Stimulated activated CD4-positive, alpha-beta T cell treated with anti-CD3 and anti-CD28 coated beads, Interleukin-15, amount 100 ng/mL, for 48 hours (primary cell): ENCODE results near the gene PCYOX1L.

Experiments used
- DNase-seq, 2 donors: peaks; one replicate each; pipeline ENCODE4 v3.0.0-alpha.2; 2020; ENCODE audit warnings: low read depth in 2 of 2

The PCYOX1L gene

DNA sequence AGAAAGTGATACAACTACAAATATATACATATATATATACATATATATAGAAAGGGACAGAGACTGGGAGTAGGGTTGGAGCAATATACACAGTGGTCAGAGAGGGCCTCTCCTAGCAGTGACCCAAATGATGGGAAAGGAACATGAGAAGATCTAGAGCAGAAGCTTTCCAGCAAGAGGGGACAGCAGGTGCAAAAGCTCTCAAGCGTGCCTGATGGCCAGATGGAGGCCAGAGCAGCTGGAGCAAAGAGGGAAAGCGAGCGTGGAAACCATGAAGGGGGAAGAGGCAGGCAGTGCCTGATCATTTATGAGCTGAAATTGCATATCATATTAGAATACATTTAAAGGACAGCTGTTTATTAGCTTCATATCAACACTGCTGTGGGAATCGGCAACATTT lies 20.1 kb upstream of the PCYOX1L start:
- DNase-seq = no peak

DNA sequence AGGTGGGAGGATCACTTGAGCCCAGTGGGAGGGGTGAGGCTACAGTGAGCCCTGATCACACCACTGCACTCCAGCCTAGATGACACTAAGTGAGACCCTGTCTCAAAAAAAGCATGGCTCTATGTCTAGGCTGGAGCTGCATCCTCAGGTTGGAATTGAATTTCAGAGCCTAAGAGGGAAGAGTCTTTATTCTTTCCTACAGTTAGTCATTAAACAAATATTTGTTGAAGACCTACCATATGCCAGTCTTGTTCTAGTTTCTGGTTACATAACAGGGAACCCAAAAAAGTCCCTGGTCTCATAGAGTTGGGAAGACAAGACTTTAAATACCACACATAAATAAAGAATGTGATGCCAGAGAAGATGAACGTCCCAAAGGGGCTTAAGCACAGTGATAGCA lies 19.5 kb upstream of the PCYOX1L start:
- no peak for DNase-seq

DNA sequence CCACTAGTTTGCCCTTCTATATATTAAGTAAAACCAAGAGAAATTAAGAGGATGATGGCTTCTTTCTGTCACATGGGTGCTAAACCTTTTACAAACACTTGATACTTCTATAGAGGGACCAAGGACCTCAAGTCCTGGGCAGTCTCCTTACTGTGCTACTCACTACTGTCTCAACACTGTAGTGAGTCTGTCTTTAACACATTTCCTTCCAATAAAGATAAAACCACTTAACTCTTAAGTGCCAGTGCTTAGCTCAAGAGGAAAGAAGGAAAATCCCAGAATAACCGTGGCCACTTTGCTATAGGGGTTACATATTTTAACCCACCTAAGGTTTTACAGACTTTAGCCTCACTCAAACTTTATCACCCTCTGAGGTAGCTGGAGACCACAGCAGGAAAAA lies 16.9 kb upstream of the PCYOX1L start:
- no peak for DNase-seq

DNA sequence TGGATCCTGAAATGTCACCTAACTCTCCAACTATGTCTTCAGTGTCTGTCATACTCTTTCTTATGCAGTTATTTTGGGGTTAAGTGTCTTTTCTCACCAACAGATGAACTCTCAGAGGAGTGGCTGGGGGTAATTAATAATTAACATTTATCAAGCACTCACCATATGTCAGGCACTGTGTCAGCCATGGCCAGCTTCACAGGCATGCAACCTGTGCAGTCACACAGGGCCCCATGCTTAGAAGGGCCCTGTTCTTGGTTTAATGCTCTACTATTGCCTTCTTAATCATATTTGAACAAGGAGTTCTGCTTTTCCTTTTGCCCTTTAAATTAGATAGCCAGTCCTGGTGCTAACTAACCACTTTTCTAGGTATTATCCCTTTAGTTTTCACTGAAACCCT lies 16.0 kb upstream of the PCYOX1L start:
- DNase-seq = no peak

DNA sequence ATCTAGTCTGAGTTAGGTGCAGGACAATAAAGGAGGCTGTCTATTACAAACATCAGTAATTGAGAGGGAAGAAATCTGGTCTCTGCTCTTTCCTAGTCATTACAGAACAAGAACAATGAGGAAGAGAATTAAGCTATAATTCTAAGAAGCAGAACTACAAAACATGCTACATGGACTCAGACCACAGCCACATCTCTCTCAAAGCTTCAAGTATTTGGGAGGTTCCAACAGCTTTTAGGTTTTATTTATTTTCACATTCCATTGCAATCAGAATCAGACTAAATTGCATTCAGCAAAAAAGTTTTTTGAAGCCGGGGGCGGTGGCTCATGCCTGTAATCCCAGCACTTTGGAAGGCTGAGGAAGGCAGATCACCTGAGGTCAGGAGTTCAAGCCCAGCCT lies 13.7 kb upstream of the PCYOX1L start:
- DNase-seq = no peak

DNA sequence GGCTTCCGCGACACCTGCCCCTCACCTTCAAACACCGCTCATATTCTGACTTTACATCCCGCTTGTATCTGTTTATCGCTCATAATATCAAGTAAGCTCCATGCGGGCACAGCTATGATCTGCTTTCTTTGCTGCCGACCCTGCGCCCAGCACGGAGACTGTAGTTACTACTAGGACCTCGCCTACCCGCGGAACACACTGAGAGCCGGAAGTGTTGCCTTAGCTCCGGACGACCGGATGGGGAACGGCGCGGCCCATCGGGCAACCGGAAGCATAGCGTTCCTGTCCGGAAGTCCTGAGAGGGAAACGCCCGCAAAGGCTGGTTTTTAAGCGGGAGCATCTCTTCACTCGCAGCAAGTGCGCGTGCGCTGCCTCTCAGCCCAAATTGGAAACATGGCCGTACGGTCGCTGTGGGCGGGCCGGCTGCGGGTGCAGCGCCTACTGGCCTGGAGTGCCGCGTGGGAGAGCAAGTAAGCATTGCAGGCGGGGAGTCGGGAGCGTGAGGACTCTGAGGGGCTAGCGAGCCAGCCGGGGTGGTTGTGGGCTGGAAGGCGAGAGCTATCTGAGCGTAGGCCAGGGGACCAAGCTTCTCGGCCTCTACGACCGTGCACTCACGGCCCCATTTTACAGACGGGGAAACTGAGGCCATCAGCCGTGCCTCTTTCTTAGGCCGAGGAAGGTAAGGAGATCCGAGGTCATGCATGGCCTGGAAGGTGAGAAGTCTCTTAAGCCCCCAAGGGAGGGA lies 12.5 kb upstream of the PCYOX1L start, which contains the start of gene GRPEL2:
TSS of gene GRPEL2 (plus strand) at position 353 of the 745 bp plus-strand sequence. CDS start at position 394, 41 bp downstream.
- DNase-seq = peak; percentile 93 to 94

DNA sequence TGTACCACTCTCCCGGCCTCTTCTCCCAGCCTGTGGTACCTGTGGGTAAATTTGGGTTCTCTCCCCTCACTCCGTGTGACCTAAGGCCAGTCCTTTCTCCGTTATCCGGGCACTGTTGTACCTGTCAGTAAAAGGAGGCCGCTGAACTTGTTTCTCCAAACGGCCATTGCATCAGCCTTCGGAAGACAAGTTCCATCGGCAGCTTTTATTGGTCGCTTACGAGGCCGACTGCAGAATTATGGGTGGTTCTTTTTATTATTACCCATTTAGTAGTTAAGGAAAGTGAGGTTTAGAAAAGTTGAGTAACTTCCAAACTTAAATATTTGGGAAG lies 12.0 kb upstream of the PCYOX1L start:
- no peak for DNase-seq

DNA sequence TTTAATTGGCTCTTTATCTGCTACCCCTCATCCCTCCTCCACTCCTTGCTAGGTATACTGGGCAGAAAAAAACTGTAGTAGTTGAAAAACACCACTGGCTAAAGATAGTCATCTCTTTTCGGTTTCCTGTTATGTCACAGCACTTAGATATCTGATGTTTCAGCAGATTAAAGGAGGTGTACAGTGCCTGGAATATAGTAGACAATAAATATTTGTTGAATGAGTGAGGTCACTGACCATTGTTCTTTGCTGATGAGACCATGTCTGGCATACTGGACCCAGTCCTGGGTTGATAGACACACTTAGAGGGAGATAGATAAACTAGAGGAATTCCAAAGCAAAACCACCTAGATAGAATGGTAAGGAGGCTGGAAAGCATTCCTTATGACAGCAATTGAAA lies 9.3 kb upstream of the PCYOX1L start:
- no peak for DNase-seq

DNA sequence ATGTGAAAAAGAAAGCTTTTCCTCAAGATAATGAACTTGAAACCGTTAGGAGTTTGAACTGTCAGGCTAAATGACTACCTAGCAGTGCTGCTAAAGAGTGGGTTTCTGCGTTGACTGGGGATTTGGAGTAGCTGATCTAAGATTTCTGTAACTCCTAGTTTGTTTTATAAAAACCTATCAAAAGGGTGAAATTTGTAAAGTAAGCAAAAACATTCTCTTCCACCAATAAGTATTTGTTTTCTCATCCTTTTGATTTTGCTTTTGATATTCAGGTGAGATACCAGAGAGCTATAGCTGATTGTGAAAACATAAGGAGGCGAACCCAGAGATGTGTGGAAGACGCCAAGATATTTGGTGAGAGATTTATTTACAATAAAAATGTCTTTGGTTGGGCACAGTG lies 8.5 kb upstream of the PCYOX1L start:
- DNase-seq = no peak

DNA sequence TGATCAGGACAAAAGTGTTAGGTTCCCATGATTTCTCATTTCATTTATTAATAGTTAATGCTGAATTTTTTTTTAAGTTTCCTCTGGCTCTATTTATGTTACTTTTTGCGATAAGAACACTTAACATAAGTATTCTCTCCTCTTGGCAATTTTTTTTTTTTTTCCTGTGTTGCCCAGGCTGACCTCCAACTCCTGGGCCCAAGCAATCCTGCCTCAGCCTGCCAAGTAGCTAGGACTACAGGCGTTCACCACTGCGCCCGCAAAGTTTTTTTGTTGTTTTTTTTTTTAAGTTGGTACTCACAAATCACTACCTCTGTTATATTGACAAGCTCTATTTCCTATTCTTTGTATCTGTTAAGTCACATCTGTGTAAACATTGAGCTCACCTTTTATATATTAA lies 5.7 kb upstream of the PCYOX1L start:
- no peak for DNase-seq

DNA sequence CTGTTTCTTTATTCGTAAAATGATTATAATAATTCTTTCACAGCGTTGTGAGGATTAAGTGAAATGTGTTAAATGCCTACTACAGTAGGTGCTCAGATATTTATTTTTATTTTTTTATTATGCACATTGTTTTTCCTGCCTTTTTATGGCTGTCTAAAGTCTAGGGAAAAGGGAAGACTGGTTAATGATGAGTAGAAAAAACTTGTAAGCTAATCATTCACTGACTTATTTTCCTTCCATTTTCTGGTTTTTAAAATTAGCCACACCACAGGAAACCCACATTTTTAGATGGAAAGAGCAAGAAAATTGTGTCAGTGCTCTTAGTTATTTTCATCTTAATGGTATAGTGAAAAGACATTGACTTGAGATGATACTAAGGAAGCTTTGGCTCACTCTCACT lies 3.9 kb upstream of the PCYOX1L start:
- no peak for DNase-seq

DNA sequence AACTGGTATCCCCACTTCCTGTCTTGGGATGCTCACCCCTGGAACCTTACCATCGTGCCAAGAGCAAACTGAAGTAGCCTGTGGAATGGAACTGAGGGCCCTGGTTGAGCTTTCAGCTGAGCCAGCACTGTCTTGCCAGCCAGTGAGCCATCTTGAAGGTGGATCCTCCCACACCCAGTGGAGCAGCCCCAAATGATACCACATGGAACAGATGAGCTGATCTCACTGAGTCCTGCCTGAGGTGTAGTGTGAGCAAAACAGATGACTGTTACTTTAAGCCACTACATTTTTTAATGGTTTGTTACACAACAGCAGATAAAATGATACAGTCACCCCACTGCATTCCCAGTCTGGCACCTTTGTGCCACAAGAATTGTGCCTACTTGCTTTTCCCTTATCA lies 2.2 kb upstream of the PCYOX1L start:
- DNase-seq = no peak

DNA sequence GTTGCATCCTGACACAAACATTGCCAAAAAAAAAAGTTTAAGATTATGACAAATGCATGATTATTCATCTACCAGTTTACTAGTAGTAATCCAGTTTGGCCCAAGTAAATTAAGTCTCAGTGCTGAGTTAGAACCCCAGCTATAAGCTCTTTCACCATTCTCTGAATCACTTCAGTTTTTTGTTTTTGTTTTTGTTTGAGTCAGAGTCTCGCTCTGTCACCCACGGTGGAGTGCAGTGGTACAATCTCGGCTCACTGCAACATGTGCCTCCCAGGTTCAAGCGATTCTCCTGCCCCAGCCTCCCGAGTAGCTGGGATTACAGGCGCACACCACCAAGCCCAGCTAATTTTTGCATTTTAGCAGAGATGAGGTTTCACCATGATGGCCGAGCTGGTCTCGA lies 1.5 kb upstream of the PCYOX1L start:
- DNase-seq = no peak

DNA sequence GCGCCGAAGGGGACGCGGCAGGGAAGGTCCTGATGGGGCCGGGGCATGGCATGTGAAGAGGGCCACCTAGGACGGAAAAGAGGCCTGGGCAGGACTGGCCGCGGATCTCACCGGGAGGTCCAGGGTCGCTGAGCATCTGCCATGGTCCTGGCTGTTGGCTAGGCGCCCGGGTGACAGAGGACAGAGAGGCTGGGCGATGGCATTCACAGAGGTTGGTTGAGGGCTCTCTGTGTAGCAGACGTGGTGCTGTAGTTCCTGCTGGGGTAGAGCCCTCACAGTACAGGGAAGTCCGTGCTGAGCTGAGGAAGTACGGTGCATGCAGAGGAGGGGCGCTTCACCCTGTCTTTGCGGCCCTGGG lies 427 bp downstream of the PCYOX1L start:
- DNase-seq = no peak

DNA sequence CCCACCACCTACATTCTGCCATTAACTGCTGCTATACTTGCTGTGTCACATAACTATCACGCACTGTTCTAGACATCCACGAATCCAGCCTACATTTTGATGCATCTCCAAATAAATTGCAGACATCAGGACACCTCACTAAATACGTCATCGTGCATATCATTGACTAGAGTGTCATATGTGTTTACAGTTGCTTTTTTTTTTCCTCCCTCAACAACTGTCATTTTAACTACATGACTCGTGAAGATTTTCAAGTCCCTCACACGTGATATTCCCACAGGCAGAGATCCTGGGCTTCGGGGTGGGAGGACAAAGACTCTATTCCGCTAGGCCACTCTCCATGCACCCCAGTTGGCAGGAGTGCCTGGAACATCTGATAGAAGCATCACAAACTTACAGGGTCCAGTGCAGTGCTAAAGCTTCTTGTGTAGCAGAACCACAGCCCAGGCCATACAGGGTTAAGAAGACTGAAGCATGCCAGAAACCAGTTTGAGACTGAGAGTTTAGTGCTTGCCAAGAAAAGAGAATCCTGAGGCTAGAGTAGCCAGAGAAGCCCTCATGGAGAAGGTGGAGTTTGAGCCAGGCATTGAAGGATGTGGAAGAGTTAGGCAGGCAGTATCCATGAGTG lies 1.1 kb downstream of the PCYOX1L start:
- no peak for DNase-seq

DNA sequence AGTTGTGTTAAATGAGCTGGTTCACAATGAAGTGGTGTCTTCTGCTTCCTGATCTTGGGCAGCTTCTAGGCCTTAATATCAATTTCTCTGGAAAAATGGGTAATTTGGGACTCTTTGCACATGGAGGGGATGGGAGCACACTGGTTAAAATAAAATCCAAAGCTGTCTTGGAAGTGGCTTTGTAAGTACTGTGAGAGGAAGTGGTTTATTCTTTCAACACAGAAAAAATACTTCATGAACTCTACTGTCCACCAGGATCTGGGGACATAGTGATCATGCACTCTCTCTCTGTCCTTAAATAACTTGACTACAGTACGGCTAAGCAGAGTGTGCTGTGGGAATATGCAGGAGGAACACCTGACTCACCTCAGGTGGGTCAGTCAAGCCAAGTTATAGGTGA lies 2.4 kb downstream of the PCYOX1L start:
- no peak for DNase-seq

DNA sequence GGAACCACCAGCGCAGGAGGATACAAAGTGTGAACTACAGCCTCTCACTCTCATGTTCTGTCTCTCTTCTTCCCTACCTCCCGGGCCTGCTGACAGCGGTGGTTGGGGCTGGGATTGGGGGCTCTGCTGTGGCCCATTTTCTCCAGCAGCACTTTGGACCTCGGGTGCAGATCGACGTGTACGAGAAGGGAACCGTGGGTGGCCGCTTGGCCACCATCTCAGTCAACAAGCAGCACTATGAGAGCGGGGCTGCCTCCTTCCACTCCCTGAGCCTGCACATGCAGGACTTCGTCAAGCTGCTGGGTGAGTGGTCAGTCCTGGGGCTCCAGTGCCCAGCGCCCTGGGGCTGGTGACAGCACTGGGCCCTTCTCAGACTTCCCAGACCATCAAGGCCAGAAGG lies 4.7 kb downstream of the PCYOX1L start:
- DNase-seq = no peak

DNA sequence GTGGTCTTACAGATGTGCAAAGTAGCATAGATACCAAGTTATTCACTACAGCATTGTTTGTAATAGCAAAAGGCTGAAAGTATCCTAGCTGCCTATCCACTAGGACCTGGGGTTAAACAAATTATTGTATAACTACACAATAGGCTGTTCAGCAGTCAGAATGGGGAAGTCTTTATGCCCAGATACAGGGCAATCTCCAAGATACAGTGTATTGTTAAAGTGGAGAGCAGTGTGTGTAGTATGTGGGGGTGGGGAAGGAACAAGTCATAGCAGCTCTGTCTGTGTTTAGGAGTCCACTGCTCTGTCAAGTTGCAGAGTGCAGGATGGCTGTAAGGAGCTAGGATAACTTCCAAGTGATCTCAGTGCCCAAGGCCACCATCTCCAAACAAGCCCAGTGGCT lies 5.5 kb downstream of the PCYOX1L start:
- DNase-seq = no peak

DNA sequence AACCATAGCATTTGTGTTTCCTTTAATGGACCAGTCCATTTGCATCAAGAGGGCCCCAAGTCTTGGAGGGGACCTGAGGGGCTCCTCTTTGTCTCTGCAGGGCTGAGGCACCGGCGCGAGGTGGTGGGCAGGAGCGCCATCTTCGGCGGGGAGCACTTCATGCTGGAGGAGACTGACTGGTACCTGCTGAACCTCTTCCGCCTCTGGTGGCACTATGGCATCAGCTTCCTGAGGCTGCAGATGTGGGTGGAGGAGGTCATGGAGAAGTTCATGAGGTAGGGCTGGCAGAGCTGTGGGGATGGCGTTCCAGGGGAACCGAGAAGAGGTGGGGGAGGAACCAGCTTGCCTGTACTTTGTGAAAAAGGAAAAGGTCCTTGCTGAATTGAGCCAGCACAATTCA lies 6.1 kb downstream of the PCYOX1L start:
- no peak for DNase-seq

DNA sequence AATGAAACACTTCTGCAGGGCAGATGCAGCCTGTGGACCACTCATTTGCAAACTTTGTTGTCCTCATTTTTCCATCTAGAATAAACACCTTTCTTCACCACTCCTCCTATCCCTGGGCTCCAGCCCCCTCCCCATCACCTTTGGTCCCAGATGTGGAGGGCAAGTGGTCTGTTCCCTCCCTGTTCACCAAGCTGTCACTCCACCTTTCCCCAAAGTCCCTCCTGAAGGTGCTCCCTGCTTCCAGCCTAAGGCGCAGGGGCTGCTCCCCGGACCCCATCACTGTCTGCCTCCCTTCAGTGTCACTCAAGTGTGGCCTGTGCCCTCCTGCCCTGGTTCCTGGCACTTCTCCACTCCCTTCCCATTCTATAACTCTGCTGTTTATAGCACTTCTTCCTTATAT lies 6.9 kb downstream of the PCYOX1L start:
- no peak for DNase-seq

DNA sequence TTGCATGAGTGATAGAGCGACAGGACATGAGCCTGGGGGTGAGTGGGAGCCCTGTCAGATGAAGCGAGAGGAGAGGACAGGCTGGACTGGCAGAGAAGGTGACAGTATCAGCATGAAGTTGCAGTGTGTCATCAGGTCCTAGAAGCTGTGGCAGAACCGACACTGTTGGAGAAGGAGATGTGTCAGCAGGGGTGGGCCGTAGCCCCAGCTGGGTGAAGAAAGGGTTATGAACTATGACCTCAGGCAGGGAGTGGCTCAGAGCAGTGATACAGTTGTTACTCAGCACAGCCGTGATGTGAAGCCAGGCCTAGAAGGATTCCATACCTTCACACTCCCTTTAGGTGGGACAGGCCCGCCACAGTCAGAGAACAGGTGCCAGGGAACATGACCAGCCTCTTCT lies 7.6 kb downstream of the PCYOX1L start:
- no peak for DNase-seq

DNA sequence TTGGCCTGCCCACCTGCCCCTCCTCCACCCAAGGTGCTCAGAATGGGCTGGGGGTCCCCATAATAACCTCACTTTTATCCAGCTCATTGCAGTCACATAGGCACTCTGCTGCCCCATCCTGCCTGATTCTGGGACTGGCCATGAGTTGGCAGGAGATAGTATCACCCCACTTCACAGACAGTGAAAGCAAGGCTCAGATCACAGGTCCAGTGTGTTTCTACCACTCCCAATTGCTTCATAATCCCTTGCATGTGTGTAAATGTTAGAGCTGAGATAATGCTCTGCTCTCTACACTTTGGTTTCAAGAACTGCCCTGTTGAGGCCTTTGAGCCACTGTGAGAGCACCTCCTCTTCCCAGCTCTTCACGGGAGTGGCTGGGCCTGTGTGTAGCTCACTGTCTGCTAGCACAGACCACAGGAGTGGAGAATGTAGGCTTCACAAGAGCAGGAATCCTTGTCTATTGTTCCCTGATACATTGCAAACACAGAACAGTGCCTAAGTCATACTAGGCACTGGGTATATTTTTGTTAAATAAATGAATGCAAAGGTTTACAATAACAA lies 8.4 kb downstream of the PCYOX1L start:
- DNase-seq = no peak

DNA sequence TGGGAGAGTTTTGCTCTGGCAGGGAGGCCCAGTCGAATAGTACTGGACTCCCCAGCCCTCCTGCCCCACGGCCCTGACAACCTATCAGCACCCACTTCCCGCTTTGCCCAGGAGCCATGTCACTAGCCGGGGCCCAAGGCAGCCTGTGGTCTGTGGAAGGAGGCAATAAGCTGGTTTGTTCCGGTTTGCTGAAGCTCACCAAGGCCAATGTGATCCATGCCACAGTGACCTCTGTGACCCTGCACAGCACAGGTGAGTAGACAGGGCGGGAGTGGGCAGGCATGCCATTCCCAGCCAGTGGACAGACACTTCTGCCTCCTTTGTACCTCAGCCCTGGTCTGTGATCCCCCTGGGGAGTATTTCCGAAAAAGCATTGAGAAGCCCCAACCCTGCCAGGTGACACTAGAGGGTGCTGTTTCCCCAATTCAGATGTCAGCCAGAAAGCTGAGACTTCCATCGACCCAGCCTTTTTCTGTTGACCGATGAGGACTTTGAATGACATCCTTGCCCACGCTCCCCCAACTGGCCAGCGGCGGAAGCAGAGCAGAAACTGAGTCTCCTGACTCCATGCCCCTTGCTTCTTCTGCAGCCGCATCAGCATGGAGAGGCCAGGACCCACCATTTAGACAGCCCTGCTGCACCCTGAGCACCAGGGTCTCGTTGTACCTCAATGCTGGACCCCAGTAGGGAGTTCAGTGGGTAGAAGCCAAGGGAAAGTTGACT lies 9.6 kb downstream of the PCYOX1L start:
- DNase-seq = no peak
